ENCODE measurements around the gene CXADR.

DNA sequence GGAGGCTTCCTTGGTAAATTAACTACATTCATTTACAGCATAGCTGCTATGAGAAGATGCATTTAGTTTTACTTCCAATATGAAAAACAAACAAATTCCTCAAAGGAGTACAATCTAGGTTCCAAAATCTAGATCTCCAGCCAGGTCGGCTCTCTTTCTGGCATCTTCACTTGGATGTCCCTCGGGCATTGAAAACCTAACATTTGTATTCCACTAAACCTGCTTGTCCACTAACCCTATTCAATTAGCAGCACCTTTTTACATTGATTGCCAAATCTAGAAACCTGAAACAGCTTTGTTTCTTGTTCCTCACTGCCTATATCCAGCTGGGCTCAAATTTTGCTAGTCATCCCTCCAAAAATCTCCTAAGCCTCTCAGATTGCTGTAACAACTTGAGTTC lies 14.3 kb upstream of the CXADR start:
- TF ChIP-seq POLR2A (IDR thresholded peaks at IDR 0.05) (no peak), POLR2AphosphoS5 (IDR thresholded peaks at IDR 0.05) (no peak)
- TF ChIP-seq, protein P1, sequence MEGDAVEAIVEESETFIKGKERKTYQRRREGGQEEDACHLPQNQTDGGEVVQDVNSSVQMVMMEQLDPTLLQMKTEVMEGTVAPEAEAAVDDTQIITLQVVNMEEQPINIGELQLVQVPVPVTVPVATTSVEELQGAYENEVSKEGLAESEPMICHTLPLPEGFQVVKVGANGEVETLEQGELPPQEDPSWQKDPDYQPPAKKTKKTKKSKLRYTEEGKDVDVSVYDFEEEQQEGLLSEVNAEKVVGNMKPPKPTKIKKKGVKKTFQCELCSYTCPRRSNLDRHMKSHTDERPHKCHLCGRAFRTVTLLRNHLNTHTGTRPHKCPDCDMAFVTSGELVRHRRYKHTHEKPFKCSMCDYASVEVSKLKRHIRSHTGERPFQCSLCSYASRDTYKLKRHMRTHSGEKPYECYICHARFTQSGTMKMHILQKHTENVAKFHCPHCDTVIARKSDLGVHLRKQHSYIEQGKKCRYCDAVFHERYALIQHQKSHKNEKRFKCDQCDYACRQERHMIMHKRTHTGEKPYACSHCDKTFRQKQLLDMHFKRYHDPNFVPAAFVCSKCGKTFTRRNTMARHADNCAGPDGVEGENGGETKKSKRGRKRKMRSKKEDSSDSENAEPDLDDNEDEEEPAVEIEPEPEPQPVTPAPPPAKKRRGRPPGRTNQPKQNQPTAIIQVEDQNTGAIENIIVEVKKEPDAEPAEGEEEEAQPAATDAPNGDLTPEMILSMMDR (IDR thresholded peaks at IDR 0.05) = no peak
